K562 treated with DMSO at 1 percent for 48 hours (cell line): ENCODE results near the gene BIRC7. TPM values are rescaled to one million over a fixed set of nuclear protein-coding genes. Genes with fewer than 3 reads are reported as not detected.

Source experiments
- total RNA-seq: library from RNA; unstranded; fragments of 300-600 nt; gene quantifications from 2 replicates; pipeline ENCODE4 v1.2.3, GENCODE V29; 2022; ENCODE audit warnings: low replicate concordance; ENCODE audit errors: extremely low read depth

Gene BIRC7
- total RNA-seq: not detected in 2 replicates

GRCh38 chr20:63235399-63235983 lies at the start of gene BIRC7:
Gene BIRC7 (plus strand): TSS chr20:63235905. CDS start chr20:63236097, 192 bp downstream.

DNA sequence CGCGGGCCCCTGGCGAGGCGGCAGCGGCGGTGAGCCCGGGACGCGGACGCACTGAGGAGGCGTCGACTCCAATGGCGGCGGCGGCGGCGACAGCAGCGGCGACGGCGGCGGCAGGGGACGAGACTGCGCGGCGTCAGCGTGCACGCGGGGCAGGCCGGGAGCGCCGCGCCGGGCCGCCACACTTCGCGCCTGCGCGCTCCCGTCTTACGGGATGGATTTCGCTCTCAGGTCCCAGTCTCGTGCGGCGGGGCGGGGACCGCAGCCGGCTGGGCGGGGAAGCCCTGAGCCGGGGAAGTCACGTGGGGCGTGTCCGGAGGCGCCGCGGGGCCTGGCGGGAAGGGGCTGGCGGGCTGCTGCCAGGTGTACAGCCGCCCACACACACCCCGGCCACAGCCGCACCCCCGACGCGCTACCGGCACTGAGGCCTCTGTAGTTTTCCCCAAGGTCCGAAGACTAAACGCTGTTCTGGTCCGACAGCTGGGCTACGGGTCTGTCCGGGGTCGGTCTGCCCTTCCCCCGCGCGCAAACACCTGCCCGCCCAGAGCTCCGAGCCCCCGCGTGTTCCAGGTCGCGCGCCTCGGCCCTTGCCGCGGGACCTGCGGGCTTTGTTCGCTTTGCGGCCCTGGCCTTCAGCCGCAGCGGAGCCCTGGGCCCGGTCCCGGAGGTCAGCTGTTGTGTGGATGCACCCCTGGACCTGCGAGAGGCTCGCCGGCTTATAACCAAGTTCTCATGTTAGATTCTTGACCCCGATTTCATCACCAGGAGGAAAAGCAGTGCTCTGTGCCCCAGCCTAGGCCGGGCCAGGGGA lies 19.5 kb upstream of the BIRC7 start, which contains the start of gene YTHDF1:
Gene YTHDF1 (minus strand): TSS at position 91 of the 808 bp plus-strand sequence. CDS start 239 bp downstream, outside the sequence.

DNA sequence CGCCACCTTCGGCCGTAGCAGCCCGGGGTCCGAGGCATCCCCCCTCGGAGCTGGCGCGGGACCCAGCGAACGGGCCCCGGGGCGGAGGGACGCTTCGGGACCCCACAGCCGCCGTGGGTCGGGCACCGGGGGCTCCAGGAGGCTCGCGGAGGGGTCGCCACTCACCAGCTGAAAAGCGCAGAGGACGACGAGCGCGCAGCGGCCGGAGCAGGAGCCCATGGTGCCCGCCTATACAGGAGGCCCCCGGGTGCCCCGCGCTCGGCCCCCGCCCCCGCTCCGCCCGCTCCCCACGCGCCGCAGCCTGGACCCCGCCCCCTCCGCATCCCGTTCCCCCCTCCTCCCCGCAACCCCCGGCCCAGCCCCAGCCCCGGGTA lies 18.5 kb downstream of the BIRC7 start, which contains the start of gene NKAIN4:
Gene NKAIN4 (minus strand): TSS at position 232 of the 374 bp plus-strand sequence. CDS start 13 bp downstream, at position 219.

GRCh38 chr20:63272105-63273058 lies 36.7 kb downstream of the BIRC7 start, which contains the start of gene ARFGAP1:
Gene ARFGAP1 (plus strand): TSS chr20:63272813. CDS start chr20:63275581, 2,768 bp downstream.

Other genes starting within 250 kb of the BIRC7 start
- not detected in 2 replicates for gene BHLHE23, start 228.9 kb upstream of the BIRC7 start, total RNA-seq
- gene YTHDF1, start 19.8 kb upstream of the BIRC7 start, total RNA-seq: not detected in 2 replicates
- not detected in 2 replicates for gene NKAIN4, start 18.6 kb downstream of the BIRC7 start, total RNA-seq
- gene ARFGAP1, start 36.9 kb downstream of the BIRC7 start, total RNA-seq: 409 TPM in 1 of 2 replicates, not detected in the other
- gene COL20A1, start 57.3 kb downstream of the BIRC7 start, total RNA-seq: not detected in 2 replicates
- gene CHRNA4, start 125.4 kb downstream of the BIRC7 start, total RNA-seq: not detected in 2 replicates
- gene KCNQ2, start 236.8 kb downstream of the BIRC7 start, total RNA-seq: not detected in 2 replicates